SJSA1 (cell line): Measurements from ENCODE around the gene PSPC1. TPM values are rescaled to one million over a fixed set of nuclear protein-coding genes. Genes with fewer than 3 reads are reported as not detected.

Source experiments
- DNase-seq, 2 experiments: peaks; one replicate each; pipeline ENCODE4 v3.0.0-alpha.2; 2015 to 2020; ENCODE audit warnings: low spot score in 2 of 2, low read depth in 1 of 2
- H3K27ac ChIP-seq: fragments of 250-450 bp; sonication (Bioruptor Pico); 2 replicates; pipeline ENCODE4 v1.5.1; 2020; ENCODE audit warnings: mild to moderate bottlenecking, moderate library complexity
- H3K27me3 ChIP-seq: fragments of 250-450 bp; sonication (Bioruptor Pico); replicated peaks from 2 replicates; pipeline ENCODE4 v1.5.1; 2020; ENCODE audit warnings: mild to moderate bottlenecking, moderate library complexity
- H3K36me3 ChIP-seq: fragments of 250-450 bp; sonication (Bioruptor Pico); 2 replicates; pipeline ENCODE4 v1.5.1; 2020; ENCODE audit warnings: mild to moderate bottlenecking
- H3K4me1 ChIP-seq: fragments of 250-450 bp; sonication (Bioruptor Pico); replicated peaks from 2 replicates; pipeline ENCODE4 v1.6.1; 2021; ENCODE audit warnings: mild to moderate bottlenecking
- H3K4me3 ChIP-seq: fragments of 250-450 bp; sonication (Bioruptor Pico); 2 replicates; pipeline ENCODE4 v1.5.1; 2020; ENCODE audit warnings: mild to moderate bottlenecking
- H3K9me3 ChIP-seq: fragments of 250-450 bp; sonication (Bioruptor Pico); replicated peaks from 2 replicates; pipeline ENCODE4 v1.5.1; 2020; ENCODE audit warnings: mild to moderate bottlenecking
- total RNA-seq: library from RNA; depleted of rRNA; stranded (reverse); fragments of >200 nt; shearing (Covaris generic); gene quantifications from 2 replicates; pipeline ENCODE4 v1.2.3, GENCODE V29; 2014

PSPC1 gene
- total RNA-seq, 1 experiment from 2014 or later, result 35.8 TPM

DNA sequence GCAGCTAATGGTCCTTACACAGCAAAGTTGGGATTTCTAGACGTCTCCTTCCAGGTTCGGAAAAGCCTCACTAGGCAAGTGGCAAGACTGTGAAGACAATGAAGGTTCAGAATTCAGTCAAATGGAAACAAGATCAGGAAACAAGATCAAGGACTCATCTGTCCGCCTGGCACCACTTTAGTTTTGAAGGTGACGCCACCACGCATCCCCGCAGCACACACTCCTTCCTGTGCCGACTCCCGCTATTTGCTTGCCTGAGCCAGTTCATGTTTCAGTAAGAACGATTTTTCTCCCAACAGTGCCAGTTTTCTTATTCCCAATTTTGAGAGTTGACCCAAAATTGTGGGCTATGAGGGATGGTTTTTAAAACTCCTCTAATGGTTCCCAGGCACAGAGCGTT is 107.8 kb downstream of the PSPC1 start:
- H3K27ac ChIP-seq, result no peak overlapping the region
- H3K4me3 ChIP-seq, result no peak overlapping the region
- DNase-seq, result no peak
- H3K27me3 ChIP-seq, result no peaks in the 10 kb centered on the region
- H3K36me3 ChIP-seq, result peaks cover 55% of the 10 kb centered on the region
- H3K4me1 ChIP-seq, result peaks cover 15% of the 10 kb centered on the region
- H3K9me3 ChIP-seq, result no peaks in the 10 kb centered on the region

- H3K9me3 ChIP-seq, result no peaks in the 10 kb centered on the region
- no peaks in the 10 kb centered on the region for H3K27me3 ChIP-seq
- DNase-seq, result no peak
- H3K4me3 ChIP-seq, result no peak overlapping the region
- no peak overlapping the region for H3K27ac ChIP-seq
- peaks cover 67% of the 10 kb centered on the region for H3K36me3 ChIP-seq
- H3K4me1 ChIP-seq, result peaks cover 6% of the 10 kb centered on the region
Measured at GRCh38 chr13:19673473-19674430, 109.0 kb downstream of the PSPC1 start.

GRCh38 chr13:19672990-19673389 is 109.8 kb downstream of the PSPC1 start:
- peaks cover 6% of the 10 kb centered on the region for H3K4me1 ChIP-seq
- no peaks in the 10 kb centered on the region for H3K9me3 ChIP-seq
- no peak for DNase-seq
- H3K27ac ChIP-seq, result no peak overlapping the region
- no peak overlapping the region for H3K4me3 ChIP-seq
- H3K36me3 ChIP-seq, result peaks cover 74% of the 10 kb centered on the region
- no peaks in the 10 kb centered on the region for H3K27me3 ChIP-seq

DNA sequence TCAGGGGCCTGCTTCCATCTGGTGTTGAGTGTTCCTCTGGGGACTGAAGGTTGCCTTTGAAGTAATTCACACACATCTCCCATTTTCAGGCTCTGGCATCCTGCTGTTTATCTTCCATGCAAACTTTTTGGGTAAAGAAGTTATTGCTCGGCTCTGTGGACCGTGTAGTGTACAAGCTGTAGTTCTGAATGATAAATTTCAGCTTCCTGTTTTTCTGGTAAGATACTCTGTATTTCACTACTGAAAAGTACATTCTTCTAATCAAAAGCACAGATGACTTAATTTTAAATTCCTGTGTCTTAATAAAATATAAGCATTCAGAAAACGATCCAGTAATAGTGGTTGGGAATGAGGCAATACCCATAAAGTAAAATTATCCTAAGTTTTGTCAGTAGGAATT is 112.6 kb downstream of the PSPC1 start:
- no peak overlapping the region for H3K27ac ChIP-seq

GRCh38 chr13:19668778-19669177 is 114.0 kb downstream of the PSPC1 start:
- H3K27ac ChIP-seq, result no peak overlapping the region
- H3K4me3 ChIP-seq, result no peak overlapping the region
- H3K27me3 ChIP-seq, result no peaks in the 10 kb centered on the region
- no peaks in the 10 kb centered on the region for H3K4me1 ChIP-seq
- no peak for DNase-seq
- peaks cover 70% of the 10 kb centered on the region for H3K36me3 ChIP-seq
- H3K9me3 ChIP-seq, result no peaks in the 10 kb centered on the region

More for the DNA sequence above, 112.6 kb downstream of the PSPC1 start:
- Histone ChIP-seq H3K4me3 (no peak overlapping the region), H3K27me3 (no peaks in the 10 kb centered on the region), H3K4me1 (no peaks in the 10 kb centered on the region), H3K9me3 (no peaks in the 10 kb centered on the region), H3K36me3 (peaks cover 79% of the 10 kb centered on the region)
- DNase-seq, result no peak

DNA sequence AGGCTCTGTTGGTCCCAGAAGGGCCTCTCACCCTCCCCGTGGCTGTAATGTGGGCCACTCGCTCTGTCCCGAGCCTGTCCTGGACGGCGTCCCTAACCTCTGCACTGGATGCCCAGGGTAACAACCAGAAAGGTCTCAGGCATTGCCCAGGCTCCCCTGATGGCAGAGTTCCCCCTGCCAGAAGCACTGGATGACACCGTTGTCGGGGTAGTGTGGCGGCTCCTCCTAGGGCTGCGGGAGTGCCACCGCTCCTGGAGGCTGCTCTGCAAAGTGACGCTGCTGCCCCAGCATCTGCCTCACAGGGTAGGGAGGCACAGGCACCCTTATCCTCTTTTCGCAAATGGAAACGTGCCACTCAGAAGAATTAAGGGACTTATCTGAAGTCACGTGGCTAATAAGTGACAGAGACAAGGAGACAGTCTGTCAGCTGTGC is 117.3 kb downstream of the PSPC1 start:
- no peak overlapping the region for H3K27ac ChIP-seq
- no peaks in the 10 kb centered on the region for H3K4me1 ChIP-seq
- no peaks in the 10 kb centered on the region for H3K27me3 ChIP-seq
- no peak overlapping the region for H3K4me3 ChIP-seq
- peaks cover 62% of the 10 kb centered on the region for H3K36me3 ChIP-seq
- DNase-seq, result no peak
- H3K9me3 ChIP-seq, result no peaks in the 10 kb centered on the region

- Histone ChIP-seq H3K9me3 (no peaks in the 10 kb centered on the region), H3K36me3 (peaks cover 55% of the 10 kb centered on the region), H3K4me3 (no peak overlapping the region), H3K27ac (no peak overlapping the region), H3K4me1 (no peaks in the 10 kb centered on the region), H3K27me3 (no peaks in the 10 kb centered on the region)
- DNase-seq, result no peak
Measured at GRCh38 chr13:19664481-19665230, 118.1 kb downstream of the PSPC1 start.

DNA sequence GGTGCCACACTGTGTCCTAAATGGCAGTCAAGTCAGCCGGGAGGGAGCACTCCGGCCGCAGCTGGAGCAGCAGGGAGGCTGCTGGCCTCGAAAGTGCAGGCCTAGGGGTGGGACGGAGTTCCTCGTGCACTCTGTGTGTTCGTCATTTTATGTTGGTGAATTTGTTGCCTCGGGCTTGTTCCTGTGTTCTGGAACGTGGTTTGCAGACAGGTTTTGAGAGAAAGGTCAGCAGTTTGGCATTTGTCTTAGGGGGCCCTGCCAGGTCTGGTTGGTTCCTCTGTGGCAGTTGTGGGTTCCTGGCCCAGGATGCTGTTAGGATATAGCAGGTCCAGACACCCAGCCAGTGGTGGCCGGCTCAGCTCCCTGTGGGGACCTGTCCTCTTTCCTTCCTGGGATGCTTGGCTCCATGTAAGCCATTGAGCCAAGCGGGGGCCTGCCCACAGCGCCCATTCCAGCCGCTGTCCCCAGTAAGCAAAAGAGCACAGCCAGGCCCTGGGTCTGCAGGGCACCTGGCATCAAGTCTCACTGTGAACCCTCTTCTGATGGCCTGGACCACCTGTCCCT is 119.2 kb downstream of the PSPC1 start:
- DNase-seq, result no peak
- H3K27ac ChIP-seq, result no peak overlapping the region
- H3K27me3 ChIP-seq, result no peaks in the 10 kb centered on the region
- no peaks in the 10 kb centered on the region for H3K4me1 ChIP-seq
- no peak overlapping the region for H3K4me3 ChIP-seq
- peaks cover 52% of the 10 kb centered on the region for H3K36me3 ChIP-seq
- H3K9me3 ChIP-seq, result no peaks in the 10 kb centered on the region

DNA sequence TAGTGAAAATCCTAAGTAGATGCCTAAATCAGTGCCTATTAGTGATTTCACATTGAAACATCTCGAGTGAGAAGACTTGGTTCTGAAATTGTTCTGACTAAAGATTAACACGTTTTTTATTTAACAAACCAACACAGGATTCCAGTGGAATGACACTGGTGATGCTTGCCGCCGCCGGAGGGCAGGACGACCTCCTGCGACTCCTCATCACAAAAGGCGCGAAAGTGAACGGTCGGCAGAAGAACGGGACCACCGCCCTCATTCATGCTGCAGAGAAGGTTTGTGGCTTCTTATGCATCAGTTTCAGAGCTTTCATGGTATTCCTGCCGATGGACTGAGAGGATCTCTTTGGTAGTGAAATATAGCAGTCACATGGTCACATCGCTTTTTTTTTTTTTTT is 121.2 kb downstream of the PSPC1 start:
- H3K9me3 ChIP-seq, result no peaks in the 10 kb centered on the region
- peaks cover 42% of the 10 kb centered on the region for H3K36me3 ChIP-seq
- H3K4me3 ChIP-seq, result no peak overlapping the region
- H3K27me3 ChIP-seq, result no peaks in the 10 kb centered on the region
- no peak overlapping the region for H3K27ac ChIP-seq
- DNase-seq, result no peak
- H3K4me1 ChIP-seq, result no peaks in the 10 kb centered on the region

GRCh38 chr13:19661126-19661525 is 121.6 kb downstream of the PSPC1 start:
- no peak overlapping the region for H3K4me3 ChIP-seq
- H3K9me3 ChIP-seq, result no peaks in the 10 kb centered on the region
- H3K4me1 ChIP-seq, result no peaks in the 10 kb centered on the region
- peaks cover 37% of the 10 kb centered on the region for H3K36me3 ChIP-seq
- H3K27ac ChIP-seq, result no peak overlapping the region
- no peaks in the 10 kb centered on the region for H3K27me3 ChIP-seq
- DNase-seq, result no peak

- H3K27ac ChIP-seq, result no peak overlapping the region
- H3K9me3 ChIP-seq, result no peaks in the 10 kb centered on the region
- DNase-seq, result no peak
Measured at GRCh38 chr13:19658831-19659230, 123.9 kb downstream of the PSPC1 start.

GRCh38 chr13:19657872-19658591 is 124.7 kb downstream of the PSPC1 start:
- Histone ChIP-seq H3K4me3 (no peak overlapping the region), H3K9me3 (no peaks in the 10 kb centered on the region), H3K4me1 (no peaks in the 10 kb centered on the region), H3K27me3 (no peaks in the 10 kb centered on the region), H3K36me3 (peaks cover 21% of the 10 kb centered on the region), H3K27ac (no peak overlapping the region)
- no peak for DNase-seq

More at GRCh38 chr13:19658831-19659230, 123.9 kb downstream of the PSPC1 start:
- no peaks in the 10 kb centered on the region for H3K27me3 ChIP-seq
- H3K4me3 ChIP-seq, result no peak overlapping the region
- H3K4me1 ChIP-seq, result no peaks in the 10 kb centered on the region
- peaks cover 27% of the 10 kb centered on the region for H3K36me3 ChIP-seq
